Trophoblast cell (in vitro differentiated cells and primary cell): ENCODE data around the gene CPTP.
A peak's percentile ranks its signal among the peaks of the same experiment; 100 is the strongest.

Experiments
- DNase-seq, 2 donors: peaks; one replicate each; pipeline ENCODE4 v3.0.0-alpha.2; 2016
- H2AFZ ChIP-seq: 2 replicates; pipeline ENCODE4 v1.6.1; 2013; ENCODE audit warnings: low read length, moderate library complexity, mild to moderate bottlenecking; ENCODE audit not compliant: insufficient read depth, poor library complexity
- H2AK5ac ChIP-seq: 2 replicates; pipeline ENCODE4 v1.6.1; 2013; ENCODE audit warnings: mild to moderate bottlenecking, low read length
- H2BK120ac ChIP-seq: 2 replicates; pipeline ENCODE4 v1.6.1; 2013; ENCODE audit warnings: low read length, mild to moderate bottlenecking, moderate library complexity; ENCODE audit not compliant: insufficient read depth, poor library complexity
- H2BK12ac ChIP-seq: 2 replicates; pipeline ENCODE4 v1.6.1; 2013; ENCODE audit warnings: mild to moderate bottlenecking, low read length, moderate library complexity
- H2BK5ac ChIP-seq: 2 replicates; pipeline ENCODE4 v1.6.1; 2013; ENCODE audit warnings: low read length, low read depth, moderate library complexity, mild to moderate bottlenecking; ENCODE audit not compliant: poor library complexity
- H3K14ac ChIP-seq: 2 replicates; pipeline ENCODE4 v1.6.1; 2013; ENCODE audit warnings: mild to moderate bottlenecking, low read length
- H3K18ac ChIP-seq: 2 replicates; pipeline ENCODE4 v1.6.1; 2013; ENCODE audit warnings: mild to moderate bottlenecking, low read length
- H3K23ac ChIP-seq: 2 replicates; pipeline ENCODE4 v1.6.1; 2013; ENCODE audit warnings: low read length
- H3K27ac ChIP-seq: 2 replicates; pipeline ENCODE4 v1.5.1; 2013; ENCODE audit warnings: low read depth, mild to moderate bottlenecking, inconsistent platforms, low read length, moderate library complexity
- H3K27me3 ChIP-seq: 2 replicates; pipeline ENCODE4 v1.6.1; 2013; ENCODE audit warnings: inconsistent platforms, mild to moderate bottlenecking, low read length, moderate library complexity; ENCODE audit not compliant: insufficient read depth
- H3K36me3 ChIP-seq, 2 experiments: 1 replicate in 1 of 2; 2 replicates in 1 of 2; pipeline ENCODE4 v1.6.1; 2013; ENCODE audit warnings: low read length in 2 of 2, mild to moderate bottlenecking in 2 of 2, moderate library complexity in 1 of 2; ENCODE audit not compliant: insufficient read depth in 2 of 2, control insufficient read depth in 1 of 2
- H3K4ac ChIP-seq: 2 replicates; pipeline ENCODE4 v1.6.1; 2013; ENCODE audit warnings: low read depth, mild to moderate bottlenecking, low read length, moderate library complexity
- H3K4me1 ChIP-seq, 2 experiments: 1 replicate in 1 of 2; 2 replicates in 1 of 2; pipeline ENCODE4 v1.6.1; 2013; ENCODE audit warnings: low read length in 2 of 2, mild to moderate bottlenecking in 2 of 2, moderate library complexity in 1 of 2; ENCODE audit not compliant: insufficient read depth in 2 of 2, control insufficient read depth in 1 of 2
- H3K4me2 ChIP-seq: 2 replicates; pipeline ENCODE4 v1.6.1; 2013; ENCODE audit warnings: inconsistent platforms, mild to moderate bottlenecking, low read length, moderate library complexity
- H3K4me3 ChIP-seq: 2 replicates; pipeline ENCODE4 v1.5.1; 2013; ENCODE audit warnings: mild to moderate bottlenecking, low read depth, low read length, inconsistent platforms
- H3K79me1 ChIP-seq: one replicate; pipeline ENCODE4 v1.6.1; 2013; ENCODE audit warnings: low read length
- H3K79me2 ChIP-seq: 2 replicates; pipeline ENCODE4 v1.6.1; 2013; ENCODE audit warnings: low read length, mild to moderate bottlenecking; ENCODE audit not compliant: control insufficient read depth, insufficient read depth, poor library complexity
- H3K9ac ChIP-seq: 2 replicates; pipeline ENCODE4 v1.6.1; 2013; ENCODE audit warnings: mild to moderate bottlenecking, low read length
- H3K9me3 ChIP-seq: 2 replicates; pipeline ENCODE4 v1.6.1; 2013; ENCODE audit warnings: low read depth, mild to moderate bottlenecking, control low read depth, inconsistent platforms, low read length; ENCODE audit not compliant: insufficient read depth
- H4K12ac ChIP-seq: 2 replicates; pipeline ENCODE4 v1.6.1; 2013; ENCODE audit warnings: low read depth, mild to moderate bottlenecking, low read length, moderate library complexity
- H4K8ac ChIP-seq: 2 replicates; pipeline ENCODE4 v1.6.1; 2013; ENCODE audit warnings: low read depth, mild to moderate bottlenecking, low read length, moderate library complexity
- H4K91ac ChIP-seq: one replicate; pipeline ENCODE4 v1.6.1; 2013; ENCODE audit warnings: low read depth, mild to moderate bottlenecking, low read length, moderate library complexity
- WGBS: extraction: QIAGEN DNeasy Blood & Tissue Kit; methylation state at CpG from one replicate; pipeline ENCODE4 v1.1.7; 2013; ENCODE audit warnings: missing lambda C conversion rate; ENCODE audit not compliant: insufficient read length, insufficient coverage; ENCODE audit errors: extremely low coverage; 5-methylcytosine and 5-hydroxymethylcytosine counted together

Gene CPTP

DNA sequence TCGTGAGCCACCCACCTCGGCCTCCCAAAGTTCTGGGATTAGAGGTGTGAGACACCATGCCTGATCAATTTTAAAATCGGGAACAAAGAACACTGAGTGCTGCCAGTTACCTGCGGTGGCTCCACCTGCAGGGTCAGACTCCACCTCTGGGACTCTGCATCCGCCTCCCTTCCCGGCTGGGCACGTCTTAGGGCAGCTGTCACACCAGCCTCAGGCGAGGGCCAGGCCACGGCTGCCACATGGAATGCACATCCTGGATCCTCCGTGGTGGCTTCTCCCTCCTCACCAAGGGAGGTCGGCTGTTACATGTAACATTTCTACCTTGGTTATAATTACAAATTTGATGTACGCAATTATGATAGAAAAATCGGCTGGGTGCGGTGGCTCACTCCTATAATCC is 39.7 kb downstream of the CPTP start:
- peaks cover 10% of the 10 kb centered on the region for H3K9me3 ChIP-seq
- H4K91ac ChIP-seq, result no peak overlapping the region

GRCh38 chr1:1365875-1366698 is 41.5 kb downstream of the CPTP start:
- no peak overlapping the region for H2AK5ac ChIP-seq
- H3K36me3 ChIP-seq, result no peaks in the 10 kb centered on the region
- 100% methylated on average over 10 of the region's 10 CpGs for WGBS
- no peak overlapping the region for H3K4me3 ChIP-seq
- H3K79me2 ChIP-seq, result peaks cover under 1% of the 10 kb centered on the region
- no peak overlapping the region for H3K27ac ChIP-seq
- H3K4ac ChIP-seq, result no peak overlapping the region
- H3K79me1 ChIP-seq, result peaks cover 9% of the 10 kb centered on the region
- DNase-seq, result no peak
- H3K9me3 ChIP-seq, result peaks cover 10% of the 10 kb centered on the region
- H3K4me2 ChIP-seq, result no peak overlapping the region
- H4K8ac ChIP-seq, result no peak overlapping the region
- no peak overlapping the region for H3K18ac ChIP-seq
- no peak overlapping the region for H4K91ac ChIP-seq
- H2BK120ac ChIP-seq, result no peak overlapping the region
- H4K12ac ChIP-seq, result no peak overlapping the region
- peaks cover 5 to 8% of the 10 kb centered on the region in 2 experiments for H3K4me1 ChIP-seq
- H2BK12ac ChIP-seq, result no peak overlapping the region
- no peaks in the 10 kb centered on the region for H3K27me3 ChIP-seq
- H3K14ac ChIP-seq, result no peak overlapping the region
- no peak overlapping the region for H2BK5ac ChIP-seq
- H3K23ac ChIP-seq, result peak overlapping the region; percentile 58
- H2AFZ ChIP-seq, result no peak overlapping the region
- no peak overlapping the region for H3K9ac ChIP-seq

More for the DNA sequence above, 39.7 kb downstream of the CPTP start:
- Histone ChIP-seq H3K27ac (no peak overlapping the region), H3K4ac (no peak overlapping the region), H3K14ac (no peak overlapping the region), H2BK12ac (no peak overlapping the region), H3K79me2 (peaks cover 10% of the 10 kb centered on the region), H4K12ac (no peak overlapping the region), H3K4me2 (no peak overlapping the region), H2BK5ac (no peak overlapping the region), H3K9ac (no peak overlapping the region), H3K4me1 (peaks cover 17 to 21% of the 10 kb centered on the region in 2 experiments), H4K8ac (no peak overlapping the region), H3K18ac (no peak overlapping the region), H3K4me3 (no peak overlapping the region), H3K27me3 (no peaks in the 10 kb centered on the region), H2AK5ac (no peak overlapping the region), H3K23ac (no peak overlapping the region), H3K79me1 (peaks cover 25% of the 10 kb centered on the region), H3K36me3 (no peaks in the 10 kb centered on the region), H2AFZ (no peak overlapping the region), H2BK120ac (no peak overlapping the region)
- DNase-seq, result peak; percentile 90 to 92
- WGBS, result no CpG with 5 or more reads among the region's 14 CpGs

DNA sequence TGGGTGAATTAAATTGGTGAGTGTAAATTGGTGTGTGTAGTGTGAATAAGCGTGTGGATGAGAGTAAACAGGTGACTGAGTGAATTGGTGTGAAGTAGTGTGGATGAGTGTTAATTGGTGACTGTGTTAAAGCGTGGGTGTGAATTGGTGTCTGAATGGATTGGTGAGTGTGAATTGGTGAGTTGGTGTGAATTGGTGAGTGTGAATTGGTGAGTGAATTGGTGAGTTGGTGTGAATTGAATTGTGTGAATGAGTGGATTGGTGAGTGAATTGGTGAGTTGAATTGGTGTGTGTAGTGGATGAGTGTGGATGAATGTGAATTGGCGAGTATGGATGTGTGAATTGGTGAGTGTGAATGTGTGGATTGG is 42.1 kb downstream of the CPTP start:
- H3K18ac ChIP-seq, result no peak overlapping the region
- no peak overlapping the region for H2BK12ac ChIP-seq
- H3K79me1 ChIP-seq, result peaks cover 3% of the 10 kb centered on the region
- no peaks in the 10 kb centered on the region for H3K27me3 ChIP-seq
- no peak overlapping the region for H3K9ac ChIP-seq
- no peak overlapping the region for H2AK5ac ChIP-seq
- H3K4me3 ChIP-seq, result no peak overlapping the region
- no peak overlapping the region for H3K4ac ChIP-seq
- no peak overlapping the region for H3K27ac ChIP-seq
- no peak overlapping the region for H4K12ac ChIP-seq
- WGBS, result 100% methylated on average over 3 of the region's 3 CpGs
- peaks cover 3 to 4% of the 10 kb centered on the region in 2 experiments for H3K36me3 ChIP-seq
- H3K79me2 ChIP-seq, result no peaks in the 10 kb centered on the region
- H2AFZ ChIP-seq, result no peak overlapping the region
- H3K9me3 ChIP-seq, result peaks cover 10% of the 10 kb centered on the region
- no peak overlapping the region for H3K14ac ChIP-seq
- no peak overlapping the region for H2BK5ac ChIP-seq
- no peak overlapping the region for H2BK120ac ChIP-seq
- no peak overlapping the region for H4K8ac ChIP-seq
- H3K23ac ChIP-seq, result no peak overlapping the region
- no peak overlapping the region for H4K91ac ChIP-seq
- peaks cover 0 to 2% of the 10 kb centered on the region in 2 experiments for H3K4me1 ChIP-seq
- DNase-seq, result no peak
- H3K4me2 ChIP-seq, result no peak overlapping the region

GRCh38 chr1:1367315-1367714 is 42.7 kb downstream of the CPTP start:
- Histone ChIP-seq H4K91ac (no peak overlapping the region), H3K36me3 (peaks cover 6% of the 10 kb centered on the region in 2 experiments), H2BK12ac (no peak overlapping the region), H2AK5ac (no peak overlapping the region), H3K14ac (no peak overlapping the region), H3K18ac (no peak overlapping the region), H3K4me2 (no peak overlapping the region), H3K4me1 (no peaks in the 10 kb centered on the region), H2BK5ac (no peak overlapping the region), H3K4me3 (no peak overlapping the region), H2AFZ (no peak overlapping the region), H3K23ac (peak overlapping the region; percentile 8), H3K79me2 (no peaks in the 10 kb centered on the region), H3K9me3 (peaks cover 10% of the 10 kb centered on the region), H3K27ac (no peak overlapping the region), H4K12ac (no peak overlapping the region), H3K27me3 (no peaks in the 10 kb centered on the region), H3K9ac (no peak overlapping the region), H4K8ac (no peak overlapping the region), H3K4ac (no peak overlapping the region), H2BK120ac (no peak overlapping the region), H3K79me1 (no peaks in the 10 kb centered on the region)
- DNase-seq, result no peak
- 100% methylated on average over 5 of the region's 5 CpGs for WGBS
